Measurements from ENCODE around the gene MMP20. TPM values are rescaled to one million over a fixed set of nuclear protein-coding genes. Genes with fewer than 3 reads are reported as not detected.

The MMP20 gene
- total RNA-seq, 4 donors from 2014 or later: not detected

DNA sequence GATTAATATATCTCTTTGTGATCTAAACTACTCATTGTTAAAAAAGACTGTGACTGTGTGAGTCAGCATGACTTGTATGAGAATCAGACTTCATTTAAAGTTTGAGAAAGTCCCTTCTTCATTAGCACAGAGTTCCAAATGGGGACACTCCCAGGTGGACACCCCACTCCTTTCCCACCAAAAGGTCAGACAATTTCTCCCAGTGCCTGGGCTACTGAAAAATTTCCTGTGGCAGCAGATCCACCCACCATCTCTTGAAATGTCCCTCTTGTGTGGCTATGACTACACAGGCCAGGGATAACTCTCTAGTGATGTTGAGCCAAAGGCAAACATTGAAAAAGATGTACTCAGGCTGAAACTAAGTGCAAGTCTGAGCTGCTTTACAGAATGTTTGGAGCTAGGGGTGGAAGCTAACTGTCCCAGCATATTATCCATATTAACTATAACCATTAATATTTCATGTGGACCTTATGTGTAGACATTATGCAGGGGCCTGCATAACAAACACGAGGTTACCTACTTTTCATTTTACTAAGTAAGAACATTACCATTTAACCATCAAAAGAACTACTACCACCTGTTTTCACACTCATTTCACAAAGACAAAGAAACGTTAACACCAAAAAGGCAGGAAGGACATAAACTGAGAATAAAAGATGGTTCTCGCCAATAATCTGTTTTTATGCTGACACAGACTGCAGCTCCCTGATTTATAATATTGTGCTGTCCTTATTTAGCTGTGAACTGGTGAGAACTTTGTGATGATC lies 44.8 kb downstream of the MMP20 start:
- no peaks in the 10 kb centered on the region for H3K36me3 ChIP-seq
- H3K4me3 ChIP-seq: no peak overlapping the region
- in situ Hi-C loops (cut with MboI; ENCODE audit: low pct_ligation_motif_present in 1 of 4, low pct_unique_long_range_greater_than_20kb in 1 of 4, low sequenced_read_pairs in 3 of 4) (no loop called here), intact Hi-C loops (cut with DNase I; ENCODE audit: low total_unique reads) (no loop called here)
- TF ChIP-seq EP300 (IDR thresholded peaks at IDR 0.05; ENCODE audit: low read depth) (no peak), POLR2AphosphoS5 (IDR thresholded peaks at IDR 0.05) (no peak), POLR2A (IDR thresholded peaks at IDR 0.05) (no peak)
- TF ChIP-seq, protein P1, sequence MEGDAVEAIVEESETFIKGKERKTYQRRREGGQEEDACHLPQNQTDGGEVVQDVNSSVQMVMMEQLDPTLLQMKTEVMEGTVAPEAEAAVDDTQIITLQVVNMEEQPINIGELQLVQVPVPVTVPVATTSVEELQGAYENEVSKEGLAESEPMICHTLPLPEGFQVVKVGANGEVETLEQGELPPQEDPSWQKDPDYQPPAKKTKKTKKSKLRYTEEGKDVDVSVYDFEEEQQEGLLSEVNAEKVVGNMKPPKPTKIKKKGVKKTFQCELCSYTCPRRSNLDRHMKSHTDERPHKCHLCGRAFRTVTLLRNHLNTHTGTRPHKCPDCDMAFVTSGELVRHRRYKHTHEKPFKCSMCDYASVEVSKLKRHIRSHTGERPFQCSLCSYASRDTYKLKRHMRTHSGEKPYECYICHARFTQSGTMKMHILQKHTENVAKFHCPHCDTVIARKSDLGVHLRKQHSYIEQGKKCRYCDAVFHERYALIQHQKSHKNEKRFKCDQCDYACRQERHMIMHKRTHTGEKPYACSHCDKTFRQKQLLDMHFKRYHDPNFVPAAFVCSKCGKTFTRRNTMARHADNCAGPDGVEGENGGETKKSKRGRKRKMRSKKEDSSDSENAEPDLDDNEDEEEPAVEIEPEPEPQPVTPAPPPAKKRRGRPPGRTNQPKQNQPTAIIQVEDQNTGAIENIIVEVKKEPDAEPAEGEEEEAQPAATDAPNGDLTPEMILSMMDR (IDR thresholded peaks at IDR 0.05): no peak
- no peaks in the 10 kb centered on the region for H3K9me3 ChIP-seq
- 63 to 73% methylated on average over 3 of the region's 3 CpGs for WGBS, 2 donors (ENCODE audit: low coverage in 1 of 2)
- no peak for DNase-seq
- H3K27ac ChIP-seq: no peak overlapping the region
- no peaks in the 10 kb centered on the region for H3K27me3 ChIP-seq
- H3K4me1 ChIP-seq: no peaks in the 10 kb centered on the region

DNA sequence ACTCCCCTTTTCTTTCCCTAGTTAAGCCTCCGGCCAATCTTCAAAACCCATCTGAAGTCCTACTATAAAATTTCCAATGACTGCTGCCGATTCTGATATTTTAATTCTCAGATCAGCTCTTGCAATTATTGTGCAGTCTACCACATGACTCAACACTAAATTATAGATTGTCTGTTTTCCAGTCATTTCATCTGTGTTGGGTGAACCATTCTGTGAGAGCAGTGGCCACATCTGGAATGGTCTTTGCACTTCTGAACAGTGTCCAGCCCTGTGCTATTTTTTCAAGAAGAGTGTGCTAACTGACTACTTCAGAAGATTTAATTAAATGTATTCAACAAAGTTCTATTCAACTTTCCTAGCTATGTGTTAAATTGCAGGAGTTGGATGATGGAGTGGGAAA lies 47.4 kb downstream of the MMP20 start:
- Histone ChIP-seq H3K9me3 (no peaks in the 10 kb centered on the region), H3K36me3 (no peaks in the 10 kb centered on the region), H3K27ac (no peak overlapping the region), H3K27me3 (no peaks in the 10 kb centered on the region), H3K4me1 (no peaks in the 10 kb centered on the region), H3K4me3 (no peak overlapping the region)
- intact Hi-C loops (cut with DNase I; ENCODE audit: low total_unique reads) (no loop called here), in situ Hi-C loops (cut with MboI; ENCODE audit: low pct_ligation_motif_present in 1 of 4, low pct_unique_long_range_greater_than_20kb in 1 of 4, low sequenced_read_pairs in 3 of 4) (no loop called here)
- WGBS, 2 donors (ENCODE audit: low coverage in 1 of 2): 67 to 80% methylated on average over 2 of the region's 2 CpGs
- TF ChIP-seq, protein P1 (IDR thresholded peaks at IDR 0.05): no peak
- no peak for TF ChIP-seq POLR2A (IDR thresholded peaks at IDR 0.05)
- no peak for TF ChIP-seq EP300 (IDR thresholded peaks at IDR 0.05; ENCODE audit: low read depth)
- TF ChIP-seq POLR2AphosphoS5 (IDR thresholded peaks at IDR 0.05): no peak
- DNase-seq: no peak

DNA sequence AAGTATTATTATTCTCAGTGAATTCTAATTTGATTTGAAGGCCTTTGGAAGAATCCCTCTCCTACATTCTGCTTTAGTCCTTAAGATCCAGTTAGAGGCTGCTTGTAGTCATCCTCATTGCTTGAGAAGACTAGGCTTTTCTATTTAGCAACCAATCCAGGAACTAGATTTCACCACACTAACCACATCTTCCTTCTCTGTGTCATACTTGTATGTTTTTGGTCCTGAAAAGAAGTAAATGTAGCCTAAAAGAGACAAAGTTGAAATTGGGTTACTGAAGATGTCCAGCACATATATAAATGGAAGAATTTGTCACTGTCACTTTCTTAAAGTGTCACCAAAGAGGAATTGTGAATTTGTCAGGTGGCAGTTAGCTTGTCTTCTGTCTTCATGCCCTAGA lies 48.0 kb downstream of the MMP20 start:
- intact Hi-C loops (cut with DNase I; ENCODE audit: low total_unique reads): no loop called here
- Histone ChIP-seq H3K36me3 (no peaks in the 10 kb centered on the region), H3K4me1 (no peaks in the 10 kb centered on the region), H3K9me3 (no peaks in the 10 kb centered on the region), H3K27ac (no peak overlapping the region), H3K27me3 (no peaks in the 10 kb centered on the region), H3K4me3 (no peak overlapping the region)
- in situ Hi-C loops (cut with MboI; ENCODE audit: low pct_ligation_motif_present in 1 of 4, low pct_unique_long_range_greater_than_20kb in 1 of 4, low sequenced_read_pairs in 3 of 4): no loop called here
- TF ChIP-seq POLR2AphosphoS5 (IDR thresholded peaks at IDR 0.05) (no peak), EP300 (IDR thresholded peaks at IDR 0.05; ENCODE audit: low read depth) (no peak), POLR2A (IDR thresholded peaks at IDR 0.05) (no peak)
- TF ChIP-seq, protein P1 (IDR thresholded peaks at IDR 0.05): no peak
- no peak for DNase-seq

DNA sequence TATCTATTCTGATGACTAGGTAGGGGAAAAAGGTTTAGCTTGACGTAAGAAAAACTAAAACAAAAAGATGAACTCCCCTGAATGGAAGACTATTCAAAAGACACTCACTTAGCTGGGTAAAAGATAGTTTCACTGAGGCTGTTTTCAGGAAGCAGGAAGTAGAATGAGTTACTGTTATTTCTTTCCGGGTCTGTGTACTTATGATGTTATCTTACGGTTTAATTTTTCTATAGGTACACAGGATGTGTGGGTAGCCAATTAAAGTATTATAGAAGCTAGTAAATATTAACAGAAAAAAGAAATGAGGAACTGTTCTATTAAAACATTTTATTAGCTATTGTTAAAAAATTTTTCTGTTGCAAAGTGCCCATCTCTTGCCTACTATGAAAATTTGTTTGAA lies 48.8 kb downstream of the MMP20 start:
- Histone ChIP-seq H3K4me1 (no peaks in the 10 kb centered on the region), H3K9me3 (no peaks in the 10 kb centered on the region), H3K27me3 (no peaks in the 10 kb centered on the region), H3K4me3 (no peak overlapping the region), H3K27ac (no peak overlapping the region), H3K36me3 (no peaks in the 10 kb centered on the region)
- in situ Hi-C loops (cut with MboI; ENCODE audit: low pct_ligation_motif_present in 1 of 4, low pct_unique_long_range_greater_than_20kb in 1 of 4, low sequenced_read_pairs in 3 of 4) (no loop called here), intact Hi-C loops (cut with DNase I; ENCODE audit: low total_unique reads) (no loop called here)
- WGBS, 2 donors (ENCODE audit: low coverage in 1 of 2): 56 to 61% methylated on average over 3 of the region's 3 CpGs
- TF ChIP-seq POLR2A (IDR thresholded peaks at IDR 0.05) (no peak), EP300 (IDR thresholded peaks at IDR 0.05; ENCODE audit: low read depth) (no peak), POLR2AphosphoS5 (IDR thresholded peaks at IDR 0.05) (no peak)
- DNase-seq: no peak

DNA sequence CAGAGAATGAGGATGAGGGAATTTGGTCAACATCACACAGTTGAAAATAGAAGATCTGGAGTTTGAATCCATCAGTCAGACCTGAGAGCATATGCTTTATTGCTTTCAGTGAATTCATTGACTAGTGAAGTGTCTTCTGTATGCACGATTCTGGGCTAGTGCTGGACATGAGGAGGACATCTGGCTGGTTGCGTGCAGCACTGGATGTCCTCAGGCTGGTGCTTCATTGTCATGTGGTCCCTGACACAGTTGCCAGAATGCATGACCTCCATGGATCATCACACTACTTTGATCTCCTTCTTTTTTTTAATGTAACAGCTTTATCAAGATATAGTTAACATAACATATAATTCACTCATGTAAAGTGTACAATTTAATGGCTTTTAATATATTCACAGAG lies 50.1 kb downstream of the MMP20 start:
- Histone ChIP-seq H3K27ac (no peak overlapping the region), H3K27me3 (no peaks in the 10 kb centered on the region), H3K36me3 (no peaks in the 10 kb centered on the region), H3K4me3 (no peak overlapping the region), H3K4me1 (no peaks in the 10 kb centered on the region), H3K9me3 (no peaks in the 10 kb centered on the region)
- TF ChIP-seq POLR2A (IDR thresholded peaks at IDR 0.05) (no peak), POLR2AphosphoS5 (IDR thresholded peaks at IDR 0.05) (no peak), EP300 (IDR thresholded peaks at IDR 0.05; ENCODE audit: low read depth) (no peak)
- TF ChIP-seq, protein P1 (IDR thresholded peaks at IDR 0.05): no peak
- intact Hi-C loops (cut with DNase I; ENCODE audit: low total_unique reads) (no loop called here), in situ Hi-C loops (cut with MboI; ENCODE audit: low pct_ligation_motif_present in 1 of 4, low pct_unique_long_range_greater_than_20kb in 1 of 4, low sequenced_read_pairs in 3 of 4) (no loop called here)
- 87 to 100% methylated on average over 2 of the region's 2 CpGs for WGBS, 2 donors (ENCODE audit: low coverage in 1 of 2)
- no peak for DNase-seq
